ENCODE data around the gene KLHDC4. TPM values are rescaled to one million over a fixed set of nuclear protein-coding genes. Genes with fewer than 3 reads are reported as not detected.
"Not testable (repeated sequence)": the region's sequence is repeated elsewhere in the genome, so short reads cannot be mapped to it uniquely, and the experiment has no call there.

KLHDC4 gene
- polyA plus RNA-seq, 2 donors: 20.0 to 32.4 TPM

DNA sequence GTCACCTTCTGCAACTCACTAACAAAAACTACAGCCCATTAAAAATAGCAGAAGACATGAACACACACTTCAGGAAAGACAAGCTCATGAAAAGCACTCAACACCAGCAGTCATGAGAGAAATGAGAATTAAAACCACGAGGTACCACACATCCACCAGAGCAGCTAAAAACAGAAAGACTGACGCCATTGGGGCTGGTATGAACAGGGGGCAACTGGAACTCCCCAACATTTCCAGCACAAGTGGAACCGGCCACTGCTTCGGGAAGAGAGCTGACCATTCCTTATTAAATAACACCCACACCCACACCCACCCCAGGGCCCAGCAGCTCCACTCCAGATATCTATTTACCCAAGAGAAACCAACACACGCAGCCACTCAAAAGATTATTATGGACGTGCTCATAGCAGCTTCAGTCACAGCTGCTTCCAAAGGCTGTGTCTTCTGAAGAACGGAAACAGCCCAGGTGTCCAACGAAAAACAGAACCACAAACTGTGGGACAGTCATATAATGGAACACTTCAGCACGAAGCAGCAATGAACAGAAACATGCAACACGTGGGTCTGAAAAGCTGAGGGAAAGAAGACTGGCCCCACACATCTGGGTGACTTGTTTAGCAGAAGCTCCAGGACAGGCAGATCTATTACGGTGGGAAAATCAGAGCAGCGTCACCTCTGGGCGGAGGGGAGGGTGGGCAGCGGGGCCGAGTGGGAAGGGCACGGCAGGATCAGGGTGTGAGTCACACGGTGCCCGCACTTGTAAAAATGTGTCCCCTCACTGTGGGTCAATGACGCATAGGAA lies 41.1 kb downstream of the KLHDC4 start:
- Histone ChIP-seq H3K9me3 (ENCODE audit: control insufficient read depth in 2 of 2, insufficient read depth in 1 of 2, low read depth in 1 of 2, low read length in 1 of 2) (peaks cover 0 to 2% of the 10 kb centered on the region in 2 donors), H3K27me3 (ENCODE audit: control insufficient read depth in 1 of 2, insufficient read depth in 2 of 2, low read length in 2 of 2) (no peaks in the 10 kb centered on the region), H3K27ac (ENCODE audit: low read depth in 2 of 2, low read length in 1 of 2) (no peak overlapping the region), H3K4me1 (ENCODE audit: control insufficient read depth in 2 of 2, insufficient read depth in 2 of 2, low read length in 1 of 2) (no peaks in the 10 kb centered on the region), H3K36me3 (ENCODE audit: control insufficient read depth in 2 of 2, insufficient read depth in 2 of 2, low read length in 1 of 2) (peaks cover 3 to 37% of the 10 kb centered on the region in 2 donors), H3K4me3 (ENCODE audit: low read depth in 1 of 2, low read length in 2 of 2) (no peak overlapping the region)
- WGBS, 2 donors: 88 to 92% methylated on average over 19 of the region's 19 CpGs

- Histone ChIP-seq H3K4me3 (ENCODE audit: low read depth in 1 of 2, low read length in 2 of 2) (no peak overlapping the region), H3K27ac (ENCODE audit: low read depth in 2 of 2, low read length in 1 of 2) (no peak overlapping the region), H3K36me3 (ENCODE audit: control insufficient read depth in 2 of 2, insufficient read depth in 2 of 2, low read length in 1 of 2) (peaks cover 0 to 34% of the 10 kb centered on the region in 2 donors), H3K4me1 (ENCODE audit: control insufficient read depth in 2 of 2, insufficient read depth in 2 of 2, low read length in 1 of 2) (no peaks in the 10 kb centered on the region), H3K9me3 (ENCODE audit: control insufficient read depth in 2 of 2, insufficient read depth in 1 of 2, low read depth in 1 of 2, low read length in 1 of 2) (peaks cover 0 to 2% of the 10 kb centered on the region in 2 donors), H3K27me3 (ENCODE audit: control insufficient read depth in 1 of 2, insufficient read depth in 2 of 2, low read length in 2 of 2) (no peaks in the 10 kb centered on the region)
- WGBS, 2 donors: 54 to 56% methylated on average over 12 of the region's 12 CpGs
These were observed 42.6 kb downstream of the KLHDC4 start for GRCh38 chr16:87723226-87723623.

DNA sequence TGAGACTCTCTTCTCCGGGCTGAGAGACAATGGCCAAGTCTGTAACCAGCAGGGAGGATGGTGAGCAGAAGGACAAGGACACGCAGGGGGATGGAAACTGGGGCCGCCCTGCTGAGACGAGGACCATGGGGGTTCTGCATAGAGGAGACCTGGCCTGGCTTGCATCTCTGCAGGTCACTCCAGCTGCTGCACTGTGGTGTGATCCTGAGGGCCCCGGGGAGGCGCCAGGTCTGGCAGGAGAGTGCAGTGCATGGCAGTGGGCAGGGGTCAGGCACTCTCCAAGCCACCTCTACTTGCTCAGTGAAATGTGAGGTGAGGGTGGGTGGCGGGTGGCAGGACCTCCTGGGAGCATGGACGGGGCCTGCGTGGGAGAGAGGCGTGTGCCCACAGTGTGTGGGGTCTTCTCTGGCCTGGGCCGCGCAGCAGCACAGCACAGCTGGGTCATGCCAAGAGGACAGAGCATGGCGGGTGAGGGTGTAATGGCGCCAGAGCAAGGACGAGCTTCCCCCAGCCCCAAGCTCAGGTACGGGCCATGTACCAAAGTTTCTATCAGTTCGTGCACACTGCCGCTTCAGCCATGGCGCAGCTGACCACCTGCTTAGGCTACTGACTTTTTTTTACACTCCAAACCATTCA lies 43.1 kb downstream of the KLHDC4 start:
- Histone ChIP-seq H3K36me3 (ENCODE audit: control insufficient read depth in 2 of 2, insufficient read depth in 2 of 2, low read length in 1 of 2) (peaks cover 0 to 34% of the 10 kb centered on the region in 2 donors), H3K27ac (ENCODE audit: low read depth in 2 of 2, low read length in 1 of 2) (no peak overlapping the region), H3K9me3 (ENCODE audit: control insufficient read depth in 2 of 2, insufficient read depth in 1 of 2, low read depth in 1 of 2, low read length in 1 of 2) (peaks cover 0 to 2% of the 10 kb centered on the region in 2 donors), H3K4me1 (ENCODE audit: control insufficient read depth in 2 of 2, insufficient read depth in 2 of 2, low read length in 1 of 2) (no peaks in the 10 kb centered on the region), H3K27me3 (ENCODE audit: control insufficient read depth in 1 of 2, insufficient read depth in 2 of 2, low read length in 2 of 2) (no peaks in the 10 kb centered on the region), H3K4me3 (ENCODE audit: low read depth in 1 of 2, low read length in 2 of 2) (no peak overlapping the region)
- 89 to 95% methylated on average over 17 to 19 of the region's 19 CpGs for WGBS, 2 donors

- WGBS, 2 donors: 88 to 89% methylated on average over 33 of the region's 33 CpGs
- Histone ChIP-seq H3K4me3 (ENCODE audit: low read depth in 1 of 2, low read length in 2 of 2) (no peak overlapping the region), H3K36me3 (ENCODE audit: control insufficient read depth in 2 of 2, insufficient read depth in 2 of 2, low read length in 1 of 2) (peaks cover 0 to 31% of the 10 kb centered on the region in 2 donors)
These were observed 43.9 kb downstream of the KLHDC4 start for GRCh38 chr16:87721622-87722585.

DNA sequence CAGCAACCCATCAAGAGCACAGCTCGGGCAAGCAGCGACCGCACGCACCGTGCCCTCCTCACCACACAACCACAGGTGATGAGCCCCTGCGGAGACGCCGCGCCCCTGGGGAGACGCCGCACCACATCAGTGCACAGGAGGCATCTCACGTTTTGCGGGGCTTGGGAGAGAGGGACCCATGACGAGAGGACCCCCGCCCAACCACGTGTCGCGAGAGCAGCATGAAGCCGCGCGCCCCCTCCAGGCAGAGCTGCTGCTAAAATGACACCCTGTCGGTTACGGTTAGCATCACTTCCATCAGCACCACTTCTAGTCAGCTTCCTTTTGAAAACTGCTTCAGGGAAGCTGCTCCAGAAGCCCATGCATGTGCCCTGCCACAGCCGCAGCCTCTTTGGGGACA lies 45.3 kb downstream of the KLHDC4 start:
- H3K9me3 ChIP-seq (ENCODE audit: control insufficient read depth in 2 of 2, insufficient read depth in 1 of 2, low read depth in 1 of 2, low read length in 1 of 2): no peaks in the 10 kb centered on the region
- no peaks in the 10 kb centered on the region for H3K4me1 ChIP-seq (ENCODE audit: control insufficient read depth in 2 of 2, insufficient read depth in 2 of 2, low read length in 1 of 2)
- WGBS, 2 donors: 94 to 95% methylated on average over 18 to 24 of the region's 24 CpGs
- no peak overlapping the region for H3K27ac ChIP-seq (ENCODE audit: low read depth in 2 of 2, low read length in 1 of 2)
- peaks cover 0 to 29% of the 10 kb centered on the region in 2 donors for H3K36me3 ChIP-seq (ENCODE audit: control insufficient read depth in 2 of 2, insufficient read depth in 2 of 2, low read length in 1 of 2)
- no peaks in the 10 kb centered on the region for H3K27me3 ChIP-seq (ENCODE audit: control insufficient read depth in 1 of 2, insufficient read depth in 2 of 2, low read length in 2 of 2)
- no peak overlapping the region for H3K4me3 ChIP-seq (ENCODE audit: low read depth in 1 of 2, low read length in 2 of 2)

More at GRCh38 chr16:87721622-87722585, 43.9 kb downstream of the KLHDC4 start:
- H3K27ac ChIP-seq (ENCODE audit: low read depth in 2 of 2, low read length in 1 of 2): no peak overlapping the region
- no peaks in the 10 kb centered on the region for H3K27me3 ChIP-seq (ENCODE audit: control insufficient read depth in 1 of 2, insufficient read depth in 2 of 2, low read length in 2 of 2)
- H3K9me3 ChIP-seq (ENCODE audit: control insufficient read depth in 2 of 2, insufficient read depth in 1 of 2, low read depth in 1 of 2, low read length in 1 of 2): no peaks in the 10 kb centered on the region
- H3K4me1 ChIP-seq (ENCODE audit: control insufficient read depth in 2 of 2, insufficient read depth in 2 of 2, low read length in 1 of 2): no peaks in the 10 kb centered on the region

DNA sequence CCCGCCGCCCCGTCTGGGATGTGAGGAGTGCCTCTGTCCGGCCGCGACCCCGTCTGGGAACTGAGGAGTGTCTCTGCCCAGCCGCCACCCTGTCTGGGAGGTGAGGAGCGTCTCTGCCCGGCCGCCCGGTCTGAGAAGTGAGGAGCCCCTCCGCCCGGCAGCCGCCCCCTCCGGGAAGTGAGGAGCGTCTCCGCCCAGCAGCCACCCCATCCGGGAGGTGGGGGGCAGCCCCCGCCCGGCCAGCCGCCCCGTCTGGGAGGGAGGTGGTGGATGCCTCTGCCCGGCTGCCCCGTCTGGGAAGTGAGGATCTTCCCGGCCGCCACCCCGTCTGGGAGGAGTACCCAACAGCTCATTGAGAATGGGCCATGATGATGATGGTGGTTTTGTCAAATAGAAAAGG lies 47.0 kb downstream of the KLHDC4 start:
- WGBS, 2 donors: 93 to 96% methylated on average over 28 of the region's 28 CpGs

DNA sequence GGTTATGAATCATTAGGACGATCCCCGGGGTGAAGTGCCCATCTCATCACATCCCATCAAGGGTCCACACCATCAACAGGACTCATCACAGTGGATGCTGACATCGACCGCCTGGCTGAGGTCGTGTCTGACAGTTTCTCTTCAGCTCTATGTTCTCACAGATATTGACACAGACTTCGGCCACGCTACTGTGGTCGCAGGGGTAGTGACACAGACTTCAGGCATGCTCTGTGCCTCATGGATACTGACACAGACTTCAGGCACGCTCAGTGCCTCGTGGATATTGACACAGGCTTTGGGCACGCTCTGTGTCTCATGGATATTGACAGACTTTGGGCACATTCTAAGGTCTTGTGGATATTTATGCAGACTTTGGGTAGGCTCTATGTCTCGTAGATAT lies 50.1 kb downstream of the KLHDC4 start:
- Histone ChIP-seq H3K27ac (ENCODE audit: low read depth in 2 of 2, low read length in 1 of 2) (no peak overlapping the region), H3K4me3 (ENCODE audit: low read depth in 1 of 2, low read length in 2 of 2) (no peak overlapping the region), H3K36me3 (ENCODE audit: control insufficient read depth in 2 of 2, insufficient read depth in 2 of 2, low read length in 1 of 2) (peaks cover 0 to 19% of the 10 kb centered on the region in 2 donors), H3K9me3 (ENCODE audit: control insufficient read depth in 2 of 2, insufficient read depth in 1 of 2, low read depth in 1 of 2, low read length in 1 of 2) (no peaks in the 10 kb centered on the region), H3K4me1 (ENCODE audit: control insufficient read depth in 2 of 2, insufficient read depth in 2 of 2, low read length in 1 of 2) (peaks cover 0 to 2% of the 10 kb centered on the region in 2 donors), H3K27me3 (ENCODE audit: control insufficient read depth in 1 of 2, insufficient read depth in 2 of 2, low read length in 2 of 2) (no peaks in the 10 kb centered on the region)
- WGBS, 2 donors: 96 to 97% methylated on average over 12 of the region's 12 CpGs

More for the DNA sequence above, 47.0 kb downstream of the KLHDC4 start:
- not testable (repeated sequence) for H3K9me3 ChIP-seq (ENCODE audit: control insufficient read depth in 2 of 2, insufficient read depth in 1 of 2, low read depth in 1 of 2, low read length in 1 of 2); H3K4me1 ChIP-seq (ENCODE audit: control insufficient read depth in 2 of 2, insufficient read depth in 2 of 2, low read length in 1 of 2); H3K4me3 ChIP-seq (ENCODE audit: low read depth in 1 of 2, low read length in 2 of 2); H3K27ac ChIP-seq (ENCODE audit: low read depth in 2 of 2, low read length in 1 of 2); H3K27me3 ChIP-seq (ENCODE audit: control insufficient read depth in 1 of 2, insufficient read depth in 2 of 2, low read length in 2 of 2)
- H3K36me3 ChIP-seq (ENCODE audit: control insufficient read depth in 2 of 2, insufficient read depth in 2 of 2, low read length in 1 of 2): peaks cover 0 to 29% of the 10 kb centered on the region in 2 donors

DNA sequence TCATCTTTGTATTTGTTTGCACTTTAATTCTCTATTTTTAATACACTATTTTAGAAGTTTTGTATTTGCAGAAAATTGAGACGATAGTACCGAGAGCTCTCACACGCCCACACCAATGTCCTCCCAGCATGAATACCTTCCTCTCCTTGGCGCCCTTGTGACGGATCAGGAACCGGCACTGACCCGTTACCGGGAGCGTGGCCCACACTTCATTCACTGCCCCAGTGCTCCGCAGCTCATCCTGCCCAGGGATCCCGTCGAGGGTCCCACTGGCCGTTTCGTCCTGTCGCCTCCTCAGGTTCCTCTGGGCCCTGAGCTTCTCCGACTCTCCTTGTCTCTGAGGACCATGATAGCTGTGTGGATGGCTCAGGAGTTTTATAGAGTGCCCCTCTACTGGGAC lies 50.6 kb downstream of the KLHDC4 start:
- Histone ChIP-seq H3K4me3 (ENCODE audit: low read depth in 1 of 2, low read length in 2 of 2) (no peak overlapping the region), H3K36me3 (ENCODE audit: control insufficient read depth in 2 of 2, insufficient read depth in 2 of 2, low read length in 1 of 2) (peaks cover 0 to 18% of the 10 kb centered on the region in 2 donors), H3K4me1 (ENCODE audit: control insufficient read depth in 2 of 2, insufficient read depth in 2 of 2, low read length in 1 of 2) (peaks cover 0 to 2% of the 10 kb centered on the region in 2 donors), H3K9me3 (ENCODE audit: control insufficient read depth in 2 of 2, insufficient read depth in 1 of 2, low read depth in 1 of 2, low read length in 1 of 2) (no peaks in the 10 kb centered on the region), H3K27me3 (ENCODE audit: control insufficient read depth in 1 of 2, insufficient read depth in 2 of 2, low read length in 2 of 2) (no peaks in the 10 kb centered on the region), H3K27ac (ENCODE audit: low read depth in 2 of 2, low read length in 1 of 2) (no peak overlapping the region)
- WGBS, 2 donors: 96 to 97% methylated on average over 16 of the region's 16 CpGs

Measured in esophagus (tissue), 2 donors.